Measurements from ENCODE around the gene MTRF1L. TPM values are rescaled to one million over a fixed set of nuclear protein-coding genes. Genes with fewer than 3 reads are reported as not detected.

Gene MTRF1L
- total RNA-seq, 1 experiment from 2014 or later: 19.1 TPM

DNA sequence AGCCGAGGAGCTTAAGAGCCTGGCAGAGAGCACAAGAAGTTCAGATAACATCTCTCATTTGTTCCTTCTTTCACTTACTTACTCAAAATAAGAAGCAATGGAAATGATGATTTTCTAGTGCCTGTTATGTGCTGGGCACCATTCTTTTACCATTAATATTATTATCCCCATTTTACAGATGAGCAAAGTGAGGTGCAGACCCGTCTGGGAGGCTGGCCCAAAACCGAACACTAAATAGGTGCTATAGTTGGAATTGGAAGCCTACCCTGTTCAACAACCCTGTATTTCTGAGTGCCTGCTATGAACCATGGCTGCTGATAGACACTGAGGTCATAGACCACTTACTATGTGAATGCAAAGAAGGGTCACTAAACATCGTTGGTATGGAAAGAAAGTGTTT is 25.0 kb upstream of the MTRF1L start:
- H2AFZ ChIP-seq (ENCODE audit: low read length): no peak overlapping the region
- H4K20me1 ChIP-seq (ENCODE audit: low read length): no peaks in the 10 kb centered on the region
- no peaks in the 10 kb centered on the region for H3F3A ChIP-seq (ENCODE audit: low read length, unreplicated experiment)
- H3K27me3 ChIP-seq (ENCODE audit: low read length): no peaks in the 10 kb centered on the region
- no peak for ATAC-seq
- no peaks in the 10 kb centered on the region for H3K9me2 ChIP-seq (replicated peaks; ENCODE audit: low read length)
- ChIA-PET CTCF (no interaction called here), POLR2A (ENCODE audit: unreplicated experiment) (no interaction called here)
- BruUV-seq (replicated peaks): no TSS peak
- H3K9ac ChIP-seq (ENCODE audit: low read length): no peak overlapping the region
- DNase-seq: no peak
- no peaks in the 10 kb centered on the region for H3K36me3 ChIP-seq (ENCODE audit: low read depth, low read length)
- H3K27ac ChIP-seq (ENCODE audit: low read length): no peak overlapping the region
- no peak overlapping the region for H3K4me2 ChIP-seq (ENCODE audit: low read length)
- H3K4me1 ChIP-seq (ENCODE audit: insufficient read depth, low read length): peaks cover 26% of the 10 kb centered on the region
- H3K9me3 ChIP-seq (ENCODE audit: low read length): no peaks in the 10 kb centered on the region
- H3K79me2 ChIP-seq (ENCODE audit: low read length): no peaks in the 10 kb centered on the region
- TF ChIP-seq EZH2phosphoT487 (IDR thresholded peaks at IDR 0.05; ENCODE audit: borderline replicate concordance, low read length) (no peak), EZH2 (IDR thresholded peaks at IDR 0.05; ENCODE audit: low read length, unreplicated experiment) (no peak)
- TF ChIP-seq, protein P1, sequence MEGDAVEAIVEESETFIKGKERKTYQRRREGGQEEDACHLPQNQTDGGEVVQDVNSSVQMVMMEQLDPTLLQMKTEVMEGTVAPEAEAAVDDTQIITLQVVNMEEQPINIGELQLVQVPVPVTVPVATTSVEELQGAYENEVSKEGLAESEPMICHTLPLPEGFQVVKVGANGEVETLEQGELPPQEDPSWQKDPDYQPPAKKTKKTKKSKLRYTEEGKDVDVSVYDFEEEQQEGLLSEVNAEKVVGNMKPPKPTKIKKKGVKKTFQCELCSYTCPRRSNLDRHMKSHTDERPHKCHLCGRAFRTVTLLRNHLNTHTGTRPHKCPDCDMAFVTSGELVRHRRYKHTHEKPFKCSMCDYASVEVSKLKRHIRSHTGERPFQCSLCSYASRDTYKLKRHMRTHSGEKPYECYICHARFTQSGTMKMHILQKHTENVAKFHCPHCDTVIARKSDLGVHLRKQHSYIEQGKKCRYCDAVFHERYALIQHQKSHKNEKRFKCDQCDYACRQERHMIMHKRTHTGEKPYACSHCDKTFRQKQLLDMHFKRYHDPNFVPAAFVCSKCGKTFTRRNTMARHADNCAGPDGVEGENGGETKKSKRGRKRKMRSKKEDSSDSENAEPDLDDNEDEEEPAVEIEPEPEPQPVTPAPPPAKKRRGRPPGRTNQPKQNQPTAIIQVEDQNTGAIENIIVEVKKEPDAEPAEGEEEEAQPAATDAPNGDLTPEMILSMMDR (conservative IDR thresholded peaks at IDR 0.05; ENCODE audit: low read depth, low read length): no peak
- no peak overlapping the region for H3K4me3 ChIP-seq (ENCODE audit: low read length)
- intact Hi-C loops (cut with micrococcal nuclease): no loop called here

GRCh38 chr6:153024709-153025017 is 22.2 kb upstream of the MTRF1L start:
- Histone ChIP-seq H4K20me1 (ENCODE audit: low read length) (no peaks in the 10 kb centered on the region), H3K36me3 (ENCODE audit: low read depth, low read length) (no peaks in the 10 kb centered on the region), H3K9ac (ENCODE audit: low read length) (no peak overlapping the region), H3K79me2 (ENCODE audit: low read length) (no peaks in the 10 kb centered on the region), H3K9me2 (replicated peaks; ENCODE audit: low read length) (no peaks in the 10 kb centered on the region), H3F3A (ENCODE audit: low read length, unreplicated experiment) (no peaks in the 10 kb centered on the region), H3K27ac (ENCODE audit: low read length) (no peak overlapping the region), H3K9me3 (ENCODE audit: low read length) (no peaks in the 10 kb centered on the region), H2AFZ (ENCODE audit: low read length) (no peak overlapping the region), H3K27me3 (ENCODE audit: low read length) (no peaks in the 10 kb centered on the region), H3K4me1 (ENCODE audit: insufficient read depth, low read length) (0 out of 2 replicates have a peak, but pooled peaks cover 2% of the 10 kb centered on the region), H3K4me2 (ENCODE audit: low read length) (no peak overlapping the region), H3K4me3 (ENCODE audit: low read length) (no peak overlapping the region)
- BruUV-seq (replicated peaks): no TSS peak
- intact Hi-C loops (cut with micrococcal nuclease): loop anchor here (1.0 to 2.0 kb wide), 3 partner anchors 21 to 160 kb away; no protein-coding TSS in a partner anchor
- TF ChIP-seq EZH2 (IDR thresholded peaks at IDR 0.05; ENCODE audit: low read length, unreplicated experiment) (no peak), EZH2phosphoT487 (IDR thresholded peaks at IDR 0.05; ENCODE audit: borderline replicate concordance, low read length) (no peak)
- TF ChIP-seq, protein P1 (conservative IDR thresholded peaks at IDR 0.05; ENCODE audit: low read depth, low read length): no peak
- ATAC-seq (no peak), DNase-seq (no peak)
- ChIA-PET POLR2A (ENCODE audit: unreplicated experiment) (no interaction called here), CTCF (no interaction called here)

- DNase-seq: peak; percentile 82
- ChIA-PET CTCF (no interaction called here), POLR2A (ENCODE audit: unreplicated experiment) (no interaction called here)
- no peak for TF ChIP-seq EZH2phosphoT487 (IDR thresholded peaks at IDR 0.05; ENCODE audit: borderline replicate concordance, low read length)
- TF ChIP-seq, protein P1 (conservative IDR thresholded peaks at IDR 0.05; ENCODE audit: low read depth, low read length): peak; percentile 74
- TF ChIP-seq EZH2 (IDR thresholded peaks at IDR 0.05; ENCODE audit: low read length, unreplicated experiment): no peak
- Histone ChIP-seq H3K27ac (ENCODE audit: low read length) (no peak overlapping the region), H4K20me1 (ENCODE audit: low read length) (no peaks in the 10 kb centered on the region), H3K4me3 (ENCODE audit: low read length) (no peak overlapping the region), H3K36me3 (ENCODE audit: low read depth, low read length) (no peaks in the 10 kb centered on the region), H3K9me3 (ENCODE audit: low read length) (no peaks in the 10 kb centered on the region), H3K4me2 (ENCODE audit: low read length) (no peak overlapping the region), H3K4me1 (ENCODE audit: insufficient read depth, low read length) (0 out of 2 replicates have a peak, but pooled peaks cover 2% of the 10 kb centered on the region), H2AFZ (ENCODE audit: low read length) (no peak overlapping the region), H3K9ac (ENCODE audit: low read length) (no peak overlapping the region), H3K79me2 (ENCODE audit: low read length) (no peaks in the 10 kb centered on the region), H3K9me2 (replicated peaks; ENCODE audit: low read length) (no peaks in the 10 kb centered on the region), H3F3A (ENCODE audit: low read length, unreplicated experiment) (no peaks in the 10 kb centered on the region), H3K27me3 (ENCODE audit: low read length) (no peaks in the 10 kb centered on the region)
- ATAC-seq: peak; percentile 96
- intact Hi-C loops (cut with micrococcal nuclease): loop anchor here (1.0 to 2.0 kb wide), 3 partner anchors 21 to 159 kb away; no protein-coding TSS in a partner anchor
- no TSS peak for BruUV-seq (replicated peaks)
Observed at GRCh38 chr6:153023977-153024708, 21.6 kb upstream of the MTRF1L start.

Data from PC-3 (cell line).